Mononuclear cell (primary cell): ENCODE data around the gene DCAF5. TPM values are rescaled to one million over a fixed set of nuclear protein-coding genes. Genes with fewer than 3 reads are reported as not detected.

Experiments
- H3K27me3 ChIP-seq: 2 replicates; pipeline ENCODE4 v1.6.0; 2011; ENCODE audit warnings: low read length, control low read depth; ENCODE audit not compliant: insufficient read depth
- H3K4me1 ChIP-seq: 2 replicates; pipeline ENCODE4 v1.5.1; 2011; ENCODE audit warnings: mild to moderate bottlenecking, low read length, control low read depth; ENCODE audit not compliant: insufficient read depth
- H3K4me3 ChIP-seq: 2 replicates; pipeline ENCODE4 v1.5.1; 2011; ENCODE audit warnings: mild to moderate bottlenecking, low read length, moderate library complexity
- H3K9me3 ChIP-seq: 2 replicates; pipeline ENCODE4 v1.5.1; 2011; ENCODE audit warnings: low read depth, mild to moderate bottlenecking, control low read depth, low read length
- total RNA-seq: library from RNA; depleted of rRNA; stranded (reverse); fragments of >200 nt; gene quantifications from one replicate; pipeline ENCODE4 v1.2.3, GENCODE V29; 2012

Gene DCAF5
- total RNA-seq, 1 donor: 42.2 TPM

DNA sequence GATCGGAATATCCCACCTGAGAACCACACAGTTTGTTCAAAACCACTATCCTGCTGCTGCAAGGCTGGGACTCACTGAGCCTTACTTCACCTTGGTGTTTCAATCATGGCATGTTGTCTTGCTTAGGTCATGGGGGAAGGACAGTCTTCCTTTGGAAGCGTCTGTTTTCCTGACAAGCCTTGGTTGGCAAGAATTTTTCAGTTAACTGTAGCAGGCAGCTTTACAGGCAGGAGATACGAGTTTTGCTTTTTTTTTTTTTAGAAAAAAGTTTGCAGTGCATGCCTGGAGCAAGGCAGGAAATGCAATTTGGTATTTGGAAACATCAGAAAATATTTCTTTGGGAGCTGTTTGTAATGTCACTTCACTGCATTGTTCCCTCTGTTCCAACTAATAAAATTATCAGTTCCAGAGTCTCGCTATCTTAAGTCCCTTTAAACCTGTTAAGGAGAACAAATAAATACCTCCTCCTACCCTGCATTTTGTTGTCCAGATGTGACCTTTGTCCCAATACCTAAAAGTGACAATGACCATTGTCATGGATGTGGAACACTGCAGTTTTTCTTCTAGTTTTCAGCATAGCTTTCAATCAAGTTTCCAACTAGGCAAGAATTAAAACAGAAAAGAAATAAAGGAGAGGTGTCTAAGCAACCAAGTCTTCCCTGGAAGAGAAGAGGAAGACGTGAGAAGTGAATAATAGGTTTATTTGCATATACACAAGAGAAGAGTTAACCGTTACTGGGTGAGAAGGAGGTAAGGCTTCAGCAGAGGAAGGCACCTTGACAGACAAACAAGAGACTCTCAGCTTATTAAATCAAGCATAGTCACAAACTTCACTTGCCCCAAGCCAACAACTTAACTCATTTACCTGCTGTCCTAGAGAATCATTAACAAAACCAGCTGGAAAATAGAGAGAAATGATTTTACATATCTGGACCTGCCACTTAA lies 102.4 kb downstream of the DCAF5 start:
- Histone ChIP-seq H3K9me3 (no peaks in the 10 kb centered on the region), H3K4me3 (no peak overlapping the region), H3K27me3 (no peaks in the 10 kb centered on the region), H3K4me1 (peaks cover 50% of the 10 kb centered on the region)

GRCh38 chr14:69049675-69050074 lies 103.2 kb downstream of the DCAF5 start:
- Histone ChIP-seq H3K9me3 (no peaks in the 10 kb centered on the region), H3K27me3 (no peaks in the 10 kb centered on the region), H3K4me3 (no peak overlapping the region), H3K4me1 (peaks cover 59% of the 10 kb centered on the region)

GRCh38 chr14:69048456-69048855 lies 104.5 kb downstream of the DCAF5 start:
- Histone ChIP-seq H3K27me3 (no peaks in the 10 kb centered on the region), H3K4me1 (peaks cover 71% of the 10 kb centered on the region), H3K4me3 (no peak overlapping the region), H3K9me3 (no peaks in the 10 kb centered on the region)

GRCh38 chr14:69047255-69047654 lies 105.7 kb downstream of the DCAF5 start:
- Histone ChIP-seq H3K9me3 (no peaks in the 10 kb centered on the region), H3K4me1 (peaks cover 76% of the 10 kb centered on the region), H3K4me3 (no peak overlapping the region), H3K27me3 (no peaks in the 10 kb centered on the region)

- Histone ChIP-seq H3K9me3 (no peaks in the 10 kb centered on the region), H3K4me3 (no peak overlapping the region), H3K4me1 (peaks cover 76% of the 10 kb centered on the region), H3K27me3 (no peaks in the 10 kb centered on the region)
Measured at GRCh38 chr14:69046476-69046860, 106.5 kb downstream of the DCAF5 start.

DNA sequence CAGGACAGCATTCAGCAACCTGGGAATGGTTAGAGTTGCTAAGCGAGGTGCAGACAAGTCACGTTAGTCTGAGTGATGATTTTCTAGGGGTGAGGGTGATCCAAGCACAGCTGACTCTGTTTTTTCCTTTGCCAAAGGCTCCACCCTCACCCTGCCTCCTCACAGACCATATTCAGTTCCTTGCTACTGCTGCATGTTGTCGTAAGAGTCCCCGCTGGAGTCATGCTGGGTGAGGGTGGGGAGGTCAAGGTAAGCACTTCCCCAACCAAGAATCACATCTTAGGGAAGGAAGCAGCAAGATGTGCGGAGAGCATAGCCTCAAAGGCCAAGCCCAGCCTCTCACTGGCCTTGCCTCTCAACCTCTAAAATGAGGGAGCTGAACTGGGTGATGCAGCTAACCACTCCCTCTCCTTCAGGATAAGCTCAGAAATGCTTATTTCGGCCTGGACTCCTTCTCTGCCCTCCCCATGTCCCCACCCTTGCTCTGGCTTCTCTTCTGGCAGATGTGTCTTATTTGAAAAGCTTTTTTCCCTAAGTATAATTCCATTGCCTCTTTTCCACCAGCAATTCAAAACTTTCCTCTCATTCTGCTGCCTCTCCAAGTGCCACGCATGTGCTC lies 107.0 kb downstream of the DCAF5 start:
- Histone ChIP-seq H3K4me1 (peaks cover 71% of the 10 kb centered on the region), H3K27me3 (no peaks in the 10 kb centered on the region), H3K9me3 (no peaks in the 10 kb centered on the region), H3K4me3 (no peak overlapping the region)

- Histone ChIP-seq H3K27me3 (no peaks in the 10 kb centered on the region), H3K9me3 (no peaks in the 10 kb centered on the region), H3K4me3 (no peak overlapping the region)
Measured at GRCh38 chr14:69044965-69045555, 107.9 kb downstream of the DCAF5 start.

GRCh38 chr14:69044296-69044695 lies 108.6 kb downstream of the DCAF5 start:
- Histone ChIP-seq H3K9me3 (no peaks in the 10 kb centered on the region), H3K27me3 (no peaks in the 10 kb centered on the region), H3K4me1 (peaks cover 68% of the 10 kb centered on the region), H3K4me3 (no peak overlapping the region)

More at GRCh38 chr14:69044965-69045555, 107.9 kb downstream of the DCAF5 start:
- peaks cover 70% of the 10 kb centered on the region for H3K4me1 ChIP-seq

- H3K27me3 ChIP-seq: no peaks in the 10 kb centered on the region
- H3K4me3 ChIP-seq: no peak overlapping the region
- peaks cover 68% of the 10 kb centered on the region for H3K4me1 ChIP-seq
- no peaks in the 10 kb centered on the region for H3K9me3 ChIP-seq
Measured at GRCh38 chr14:69043596-69044260, 109.2 kb downstream of the DCAF5 start.

GRCh38 chr14:69042787-69043444 lies 110.0 kb downstream of the DCAF5 start:
- H3K9me3 ChIP-seq: no peaks in the 10 kb centered on the region
- no peaks in the 10 kb centered on the region for H3K27me3 ChIP-seq
- H3K4me3 ChIP-seq: no peak overlapping the region
- H3K4me1 ChIP-seq: peaks cover 68% of the 10 kb centered on the region

- Histone ChIP-seq H3K4me1 (peaks cover 68% of the 10 kb centered on the region), H3K9me3 (no peaks in the 10 kb centered on the region), H3K4me3 (no peak overlapping the region)
Measured at GRCh38 chr14:69042299-69042698, 110.6 kb downstream of the DCAF5 start.

DNA sequence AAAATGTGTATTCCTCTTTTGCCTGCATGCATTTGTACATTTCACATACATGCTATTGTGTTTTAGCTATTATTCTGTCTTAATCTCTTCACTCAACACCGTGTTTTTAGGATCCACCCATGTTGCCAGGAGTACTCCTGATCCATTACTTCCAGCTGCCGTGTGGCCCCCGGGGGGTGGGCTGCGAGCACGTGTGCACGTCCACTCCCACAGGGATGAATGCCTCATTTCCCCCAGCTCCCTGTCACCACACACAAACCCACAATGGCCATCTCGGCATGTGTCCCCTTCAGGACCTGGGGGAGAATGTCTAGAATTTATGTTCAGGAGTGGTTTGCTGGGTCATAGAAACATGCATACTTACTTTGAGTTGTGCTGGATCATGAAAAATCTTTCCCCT lies 111.1 kb downstream of the DCAF5 start:
- no peaks in the 10 kb centered on the region for H3K9me3 ChIP-seq
- peaks cover 66% of the 10 kb centered on the region for H3K4me1 ChIP-seq

More at GRCh38 chr14:69042299-69042698, 110.6 kb downstream of the DCAF5 start:
- no peaks in the 10 kb centered on the region for H3K27me3 ChIP-seq

DNA sequence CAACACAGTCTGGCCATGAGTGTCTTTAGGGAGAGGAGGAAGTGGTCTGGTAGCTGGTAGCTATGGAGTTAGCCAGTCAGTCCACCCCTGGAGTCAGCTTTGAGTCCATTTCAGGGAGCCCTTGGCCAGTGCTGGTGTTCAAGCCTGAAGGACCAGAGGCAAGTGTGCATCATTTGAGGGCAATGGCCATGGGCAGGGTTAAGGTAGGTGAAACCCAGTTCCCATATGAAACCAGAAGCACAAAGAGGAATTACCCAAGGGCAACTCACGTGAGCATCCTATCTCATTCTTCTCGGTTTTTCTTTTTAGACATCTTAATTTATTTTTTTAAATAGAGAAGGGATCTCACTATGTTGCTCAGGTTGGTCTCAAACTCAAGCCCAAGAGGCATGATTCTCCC lies 112.6 kb downstream of the DCAF5 start:
- no peaks in the 10 kb centered on the region for H3K27me3 ChIP-seq
- peaks cover 52% of the 10 kb centered on the region for H3K4me1 ChIP-seq
- no peaks in the 10 kb centered on the region for H3K9me3 ChIP-seq
- no peak overlapping the region for H3K4me3 ChIP-seq

More for the DNA sequence above, 111.1 kb downstream of the DCAF5 start:
- Histone ChIP-seq H3K4me3 (no peak overlapping the region), H3K27me3 (no peaks in the 10 kb centered on the region)

DNA sequence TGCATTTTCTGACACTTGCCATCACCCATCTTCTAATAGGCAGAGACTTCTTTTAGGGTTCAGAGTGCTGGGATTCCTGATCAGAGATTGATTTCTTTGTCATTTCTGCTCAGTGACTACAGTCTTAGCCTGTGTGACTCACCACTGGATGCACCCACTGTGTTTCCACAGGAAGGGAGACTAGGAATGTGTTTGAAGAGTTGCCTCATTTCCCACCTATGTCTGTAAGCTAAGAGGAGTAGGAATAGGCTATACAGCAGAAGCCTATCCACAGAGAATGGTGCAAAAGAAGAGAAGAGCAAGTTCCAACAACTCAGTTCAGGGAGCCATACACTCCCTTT lies 113.7 kb downstream of the DCAF5 start:
- no peaks in the 10 kb centered on the region for H3K27me3 ChIP-seq
- no peaks in the 10 kb centered on the region for H3K9me3 ChIP-seq
- H3K4me1 ChIP-seq: peaks cover 41% of the 10 kb centered on the region
- H3K4me3 ChIP-seq: no peak overlapping the region
